HepG2 (cell line): ENCODE results near the gene FANK1. TPM values are rescaled to one million over a fixed set of nuclear protein-coding genes. Genes with fewer than 3 reads are reported as not detected.

Experiments
- ATAC-seq: fragments of 200-7000 bp; cut with Tn5 transposase; 3 replicates; pipeline ENCODE4 v1.9.1; 2020; ENCODE audit warnings: mild to moderate bottlenecking, moderate library complexity
- BruUV-seq: library from RNA; stranded (reverse); fragments of 400-500 nt; replicated peaks from 2 replicates; lab custom pipeline; 2021; lab: Mats Ljungman, UMichigan
- CTCF ChIA-PET: fragments of 300-600 bp; formaldehyde crosslinking; extraction: SDS; loops from one replicate; lab custom pipeline; 2021; ENCODE audit warnings: low total read pairs, inconsistent platforms, low intra/inter-chr PET ratio; lab: Yijun Ruan, JAX
- POLR2A ChIA-PET: fragments of 350-600 bp; sonication (Branson Sonifier 250); formaldehyde crosslinking; loops from one replicate; lab custom pipeline; 2020; ENCODE audit warnings: antibody characterized with exemption, inconsistent platforms; lab: Yijun Ruan, JAX
- DNase-seq: peaks from one replicate; pipeline ENCODE4 v3.0.0-alpha.2; 2015; ENCODE audit warnings: low spot score
- FAIRE-seq: peaks from 3 replicates; lab custom pipeline; 2011; peaks lifted over from hg19 to GRCh38; lab: Jason Lieb, UNC
- H2AFZ ChIP-seq: one replicate; pipeline ENCODE4 v1.6.1; 2011; ENCODE audit warnings: low read length, inconsistent platforms
- H3K27ac ChIP-seq: fragments of 300-600 bp; 3 replicates; pipeline ENCODE4 v1.8.0; 2011; ENCODE audit warnings: mixed run types, mild to moderate bottlenecking, mixed read lengths, low read length, inconsistent platforms; ENCODE audit not compliant: insufficient read depth; ENCODE audit errors: extremely low read length
- H3K27me3 ChIP-seq, 2 experiments: fragments of 200-600 bp in 1 of 2; 2 replicates in 1 of 2; 3 replicates in 1 of 2; pipeline versions ENCODE4 v1.6.0 to v1.8.0; 2011; ENCODE audit warnings: low read length in 2 of 2, mild to moderate bottlenecking in 2 of 2, moderate library complexity in 2 of 2, inconsistent platforms in 1 of 2; ENCODE audit not compliant: insufficient read depth in 2 of 2, control insufficient read depth in 1 of 2
- H3K36me3 ChIP-seq, 2 experiments: fragments of 200-600 bp in 1 of 2; replicated peaks in 1 of 2; 2 replicates in 1 of 2; 3 replicates in 1 of 2; pipeline versions ENCODE4 v1.5.1 to v1.8.0; 2011; ENCODE audit warnings: low read length in 2 of 2, inconsistent platforms in 1 of 2; ENCODE audit not compliant: insufficient read depth in 2 of 2, control insufficient read depth in 1 of 2
- H3K4me1 ChIP-seq: 2 replicates; pipeline ENCODE4 v1.5.1; 2012; ENCODE audit warnings: low read length, inconsistent platforms; ENCODE audit not compliant: insufficient read depth
- H3K4me2 ChIP-seq: 2 replicates; pipeline ENCODE4 v1.6.0; 2011; ENCODE audit warnings: low read depth, low read length, inconsistent platforms
- H3K4me3 ChIP-seq, 3 experiments: fragments of 200-600 bp in 1 of 3; sonication (generic), shearing (Covaris generic) in 1 of 3; replicated peaks in 1 of 3; 2 replicates each; pipeline ENCODE4 v1.5.1; 2011 to 2016; ENCODE audit warnings: low read length in 3 of 3, inconsistent platforms in 2 of 3, low read depth in 2 of 3, mild to moderate bottlenecking in 2 of 3, control low read depth in 1 of 3, mixed read lengths in 1 of 3; ENCODE audit not compliant: insufficient read depth in 1 of 3
- H3K79me2 ChIP-seq: one replicate; pipeline ENCODE4 v1.6.1; 2011; ENCODE audit warnings: low read length, inconsistent platforms; ENCODE audit not compliant: insufficient read depth
- H3K9ac ChIP-seq: 2 replicates; pipeline ENCODE4 v1.6.0; 2011; ENCODE audit warnings: mild to moderate bottlenecking, low read depth, low read length, inconsistent platforms; ENCODE audit not compliant: insufficient read depth
- H3K9me3 ChIP-seq: 2 replicates; pipeline ENCODE4 v1.5.1; 2012; ENCODE audit warnings: mild to moderate bottlenecking, low read length
- H4K20me1 ChIP-seq: 2 replicates; pipeline ENCODE4 v1.6.0; 2011; ENCODE audit warnings: inconsistent platforms, mild to moderate bottlenecking, low read length, moderate library complexity; ENCODE audit not compliant: insufficient read depth
- NPAS2 ChIP-seq: sonication (generic); formaldehyde crosslinking; IDR thresholded peaks from 2 replicates; pipeline ENCODE4 v1.8.0; 2022; ENCODE audit warnings: mild to moderate bottlenecking, missing genetic modification reagents, borderline replicate concordance
- RAD21 ChIP-seq: fragments of 450-650 bp; formaldehyde crosslinking; IDR thresholded peaks from 2 replicates; pipeline ENCODE4 v1.5.0; 2020; ENCODE audit warnings: mild to moderate bottlenecking
- SMC3 ChIP-seq: IDR thresholded peaks from 2 replicates; pipeline ENCODE4 v1.6.1; 2011; ENCODE audit warnings: low read length, improper control_type of control experiment
- STAG1 ChIP-seq: sonication (generic); formaldehyde crosslinking; IDR thresholded peaks from 2 replicates; pipeline ENCODE4 v1.4.0; 2020; ENCODE audit warnings: missing genetic modification reagents
- WGBS: methylation state at CpG from one replicate; pipeline ENCODE4 v1.1.6; 2017; ENCODE audit warnings: low lambda C conversion rate; 5-methylcytosine and 5-hydroxymethylcytosine counted together
- in situ Hi-C: cut with HindIII; loops from 2 replicates; pipeline ENCODE4 v1.10.0; 2017; ENCODE audit warnings: low pct_unique_long_range_greater_than_20kb; ENCODE audit not compliant: extremely low pct_ligation_motif_present
- intact Hi-C: fragments of 100-400 bp; cut with micrococcal nuclease; formaldehyde crosslinking; loops from one replicate; pipeline ENCODE4 v1.10.0; 2022; ENCODE audit not compliant: unreplicated experiment
- polyA plus RNA-seq, 8 experiments: library from polyadenylated mRNA; depleted of rRNA in 3 of 8; stranded (reverse) in 7 of 8; unstranded in 1 of 8; fragments of >200 nt; fragmentation: Illumina TruSeq in 4 of 8; extraction: Trizol in 4 of 8; gene quantifications; 2 replicates each; pipeline versions ENCODE4 v1.2.1 to v1.2.3, GENCODE V29; 2011 to 2016; ENCODE audit warnings: low read depth in 4 of 8, missing spikeins in 1 of 8, mixed read lengths in 1 of 8; ENCODE audit not compliant: insufficient read depth in 1 of 8
- total RNA-seq, 5 experiments: library from RNA; depleted of rRNA; stranded (reverse); fragments of >200 nt; fragmentation: Illumina TruSeq; extraction: Trizol; gene quantifications; 2 replicates each; pipeline ENCODE4 v1.2.3, GENCODE V29; 2016; ENCODE audit warnings: low read depth in 1 of 5
- TF ChIP-seq, protein P1 (sequence below): sonication (generic); formaldehyde crosslinking; IDR thresholded peaks from 2 replicates; pipeline ENCODE4 v1.4.0; 2020; ENCODE audit warnings: missing genetic modification reagents
- TF ChIP-seq, protein P2 (sequence below): sonication (generic); formaldehyde crosslinking; IDR thresholded peaks from 2 replicates; pipeline ENCODE4 v1.5.0; 2020; ENCODE audit warnings: mild to moderate bottlenecking, missing genetic modification reagents, moderate library complexity

FANK1 gene
- total and polyA plus RNA-seq, 2 of the 13 experiments (the other 11 are each of a cell fraction or from before 2014, with no cell fraction given) = 0.22 TPM; not detected in 1

DNA sequence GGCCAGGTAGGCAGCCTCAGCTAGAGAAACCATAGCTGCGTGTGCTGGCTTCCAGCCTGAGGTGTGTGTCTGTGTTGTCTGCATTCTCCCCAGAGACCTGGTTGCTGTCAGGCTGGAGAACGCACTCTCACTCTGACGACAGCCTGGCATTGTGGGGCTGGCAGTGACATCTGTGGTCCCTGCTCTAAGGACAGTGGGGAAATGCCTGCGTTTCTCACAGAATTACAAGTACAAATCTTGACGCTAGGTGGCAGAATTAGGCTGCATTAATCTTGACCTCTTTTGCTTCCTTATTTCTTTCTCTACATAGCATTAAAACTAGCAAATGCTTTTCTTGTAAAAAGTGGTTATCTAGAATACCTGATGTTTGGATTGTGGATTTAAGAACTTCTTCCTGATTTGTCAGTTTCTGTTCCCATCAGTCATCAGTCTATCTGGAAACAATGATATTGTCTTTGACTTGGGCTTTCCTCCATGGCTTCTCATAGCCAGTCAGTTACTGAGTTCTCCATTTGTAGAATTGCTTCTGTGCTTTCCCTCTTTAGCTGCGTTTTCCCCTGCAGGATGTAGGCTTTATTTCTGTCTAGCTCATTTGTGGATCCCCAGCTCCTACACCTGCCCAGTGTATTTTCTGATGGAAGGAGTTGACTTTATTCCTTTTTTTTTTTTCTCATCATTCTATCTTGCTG lies 86.0 kb downstream of the FANK1 start:
- Histone ChIP-seq H4K20me1 (no peaks in the 10 kb centered on the region), H3K9ac (no peak overlapping the region), H3K4me3 (no peak overlapping the region), H3K9me3 (no peaks in the 10 kb centered on the region), H2AFZ (no peak overlapping the region), H3K27me3 (peaks cover 3 to 21% of the 10 kb centered on the region in 2 experiments), H3K36me3 (no peaks in the 10 kb centered on the region), H3K79me2 (no peaks in the 10 kb centered on the region), H3K4me2 (no peak overlapping the region), H3K27ac (no peak overlapping the region), H3K4me1 (no peaks in the 10 kb centered on the region)
- intact Hi-C loops = loop anchor here (1.0 to 5.0 kb wide), 4 partner anchors 115 to 765 kb away; no protein-coding TSS in a partner anchor
- POLR2A ChIA-PET = no interaction called here
- no TSS peak for BruUV-seq
- ATAC-seq (peak; percentile 75), DNase-seq (peak; percentile 41), FAIRE-seq (peak; percentile 56)
- in situ Hi-C loops = loop anchor here (10.0 to 25.0 kb wide), 2 partner anchors 405 to 762 kb away; partner anchors contain the start of gene ADAM12
- CTCF ChIA-PET = interaction anchor here (1.1 to 2.2 kb wide), 3 partner anchors 404 to 767 kb away, joined by 3 to 16 read pairs (median 7); no protein-coding TSS in a partner anchor
- TF ChIP-seq, protein P1, sequence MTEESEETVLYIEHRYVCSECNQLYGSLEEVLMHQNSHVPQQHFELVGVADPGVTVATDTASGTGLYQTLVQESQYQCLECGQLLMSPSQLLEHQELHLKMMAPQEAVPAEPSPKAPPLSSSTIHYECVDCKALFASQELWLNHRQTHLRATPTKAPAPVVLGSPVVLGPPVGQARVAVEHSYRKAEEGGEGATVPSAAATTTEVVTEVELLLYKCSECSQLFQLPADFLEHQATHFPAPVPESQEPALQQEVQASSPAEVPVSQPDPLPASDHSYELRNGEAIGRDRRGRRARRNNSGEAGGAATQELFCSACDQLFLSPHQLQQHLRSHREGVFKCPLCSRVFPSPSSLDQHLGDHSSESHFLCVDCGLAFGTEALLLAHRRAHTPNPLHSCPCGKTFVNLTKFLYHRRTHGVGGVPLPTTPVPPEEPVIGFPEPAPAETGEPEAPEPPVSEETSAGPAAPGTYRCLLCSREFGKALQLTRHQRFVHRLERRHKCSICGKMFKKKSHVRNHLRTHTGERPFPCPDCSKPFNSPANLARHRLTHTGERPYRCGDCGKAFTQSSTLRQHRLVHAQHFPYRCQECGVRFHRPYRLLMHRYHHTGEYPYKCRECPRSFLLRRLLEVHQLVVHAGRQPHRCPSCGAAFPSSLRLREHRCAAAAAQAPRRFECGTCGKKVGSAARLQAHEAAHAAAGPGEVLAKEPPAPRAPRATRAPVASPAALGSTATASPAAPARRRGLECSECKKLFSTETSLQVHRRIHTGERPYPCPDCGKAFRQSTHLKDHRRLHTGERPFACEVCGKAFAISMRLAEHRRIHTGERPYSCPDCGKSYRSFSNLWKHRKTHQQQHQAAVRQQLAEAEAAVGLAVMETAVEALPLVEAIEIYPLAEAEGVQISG (CRISPR knock-in tag) = no peak
- TF ChIP-seq STAG1 (CRISPR knock-in tag) (peak; percentile 78), NPAS2 (no peak), RAD21 (CRISPR knock-in tag) (0 out of 2 replicates have a peak, but pooled peaks have one; percentile 40), SMC3 (peak; percentile 58)
- TF ChIP-seq, protein P2, sequence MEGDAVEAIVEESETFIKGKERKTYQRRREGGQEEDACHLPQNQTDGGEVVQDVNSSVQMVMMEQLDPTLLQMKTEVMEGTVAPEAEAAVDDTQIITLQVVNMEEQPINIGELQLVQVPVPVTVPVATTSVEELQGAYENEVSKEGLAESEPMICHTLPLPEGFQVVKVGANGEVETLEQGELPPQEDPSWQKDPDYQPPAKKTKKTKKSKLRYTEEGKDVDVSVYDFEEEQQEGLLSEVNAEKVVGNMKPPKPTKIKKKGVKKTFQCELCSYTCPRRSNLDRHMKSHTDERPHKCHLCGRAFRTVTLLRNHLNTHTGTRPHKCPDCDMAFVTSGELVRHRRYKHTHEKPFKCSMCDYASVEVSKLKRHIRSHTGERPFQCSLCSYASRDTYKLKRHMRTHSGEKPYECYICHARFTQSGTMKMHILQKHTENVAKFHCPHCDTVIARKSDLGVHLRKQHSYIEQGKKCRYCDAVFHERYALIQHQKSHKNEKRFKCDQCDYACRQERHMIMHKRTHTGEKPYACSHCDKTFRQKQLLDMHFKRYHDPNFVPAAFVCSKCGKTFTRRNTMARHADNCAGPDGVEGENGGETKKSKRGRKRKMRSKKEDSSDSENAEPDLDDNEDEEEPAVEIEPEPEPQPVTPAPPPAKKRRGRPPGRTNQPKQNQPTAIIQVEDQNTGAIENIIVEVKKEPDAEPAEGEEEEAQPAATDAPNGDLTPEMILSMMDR (CRISPR knock-in tag) = peak; percentile 73
- WGBS = 0% methylated on average over 6 of the region's 6 CpGs
